IMR-90 (cell line): Measurements from ENCODE around the gene TBX20. TPM values are rescaled to one million over a fixed set of nuclear protein-coding genes. Genes with fewer than 3 reads are reported as not detected.
"Not testable (repeated sequence)": the region's sequence is repeated elsewhere in the genome, so short reads cannot be mapped to it uniquely, and the experiment has no call there.

ENCODE experiments used
- ATAC-seq: fragments of 200-7000 bp; cut with Tn5 transposase; 2 replicates; pipeline ENCODE4 v1.9.1; 2020; ENCODE audit warnings: low read depth, mild to moderate bottlenecking, moderate library complexity
- BruUV-seq: library from RNA; stranded (reverse); fragments of 400-500 nt; replicated peaks from 2 replicates; lab custom pipeline; 2021; lab: Mats Ljungman, UMichigan
- CTCF ChIA-PET: fragments of 300-600 bp; formaldehyde crosslinking; extraction: SDS; loops from one replicate; lab custom pipeline; 2021; ENCODE audit warnings: antibody characterized with exemption; lab: Yijun Ruan, JAX
- POLR2A ChIA-PET: fragments of 300-600 bp; sonication (Branson Sonifier 250); formaldehyde crosslinking; loops from one replicate; lab custom pipeline; 2022; ENCODE audit warnings: antibody characterized with exemption; ENCODE audit not compliant: unreplicated experiment; lab: Charles Lee
- DNase-seq: peaks from one replicate; pipeline ENCODE4 v3.0.0; 2013
- H2AFZ ChIP-seq: replicated peaks from 2 replicates; pipeline ENCODE3; 2013; ENCODE audit warnings: low read length, mild to moderate bottlenecking; ENCODE audit not compliant: poor library complexity
- H2AK5ac ChIP-seq: 2 replicates; pipeline ENCODE4 v1.6.1; 2013; ENCODE audit warnings: low read depth, low read length, inconsistent platforms
- H2AK9ac ChIP-seq: replicated peaks from 2 replicates; pipeline ENCODE3; 2013; ENCODE audit warnings: mild to moderate bottlenecking, low read depth, low read length, moderate library complexity; ENCODE audit not compliant: poor library complexity
- H2BK120ac ChIP-seq: 2 replicates; pipeline ENCODE4 v1.6.1; 2013; ENCODE audit warnings: low read depth, low read length, inconsistent platforms
- H2BK15ac ChIP-seq: 3 replicates; pipeline ENCODE4 v1.6.1; 2013; ENCODE audit warnings: low read depth, low read length, inconsistent platforms
- H2BK20ac ChIP-seq: 2 replicates; pipeline ENCODE4 v1.6.1; 2013; ENCODE audit warnings: low read depth, mild to moderate bottlenecking, inconsistent platforms, low read length, moderate library complexity
- H2BK5ac ChIP-seq: 2 replicates; pipeline ENCODE4 v1.6.1; 2013; ENCODE audit warnings: mild to moderate bottlenecking, low read depth, low read length, inconsistent platforms; ENCODE audit not compliant: poor library complexity, severe bottlenecking
- H3K14ac ChIP-seq: replicated peaks from 2 replicates; pipeline ENCODE4 v1.6.1; 2013; ENCODE audit warnings: low read depth, low read length, inconsistent platforms
- H3K18ac ChIP-seq: 2 replicates; pipeline ENCODE4 v1.6.1; 2013; ENCODE audit warnings: low read depth, low read length, control low read depth
- H3K23ac ChIP-seq: 2 replicates; pipeline ENCODE4 v1.6.1; 2013; ENCODE audit warnings: low read depth, low read length, inconsistent platforms
- H3K27ac ChIP-seq: 2 replicates; pipeline ENCODE4 v1.5.1; 2013; ENCODE audit warnings: mild to moderate bottlenecking, control low read depth, low read length; ENCODE audit not compliant: insufficient read depth
- H3K27me3 ChIP-seq: 2 replicates; pipeline ENCODE4 v1.6.1; 2013; ENCODE audit warnings: low read length; ENCODE audit not compliant: control insufficient read depth, insufficient read depth
- H3K36me3 ChIP-seq: 2 replicates; pipeline ENCODE4 v1.6.1; 2013; ENCODE audit warnings: low read length, mixed read lengths; ENCODE audit not compliant: control insufficient read depth, insufficient read depth
- H3K4ac ChIP-seq: 2 replicates; pipeline ENCODE4 v1.6.1; 2013; ENCODE audit warnings: low read depth, low read length, inconsistent platforms
- H3K4me1 ChIP-seq: 2 replicates; pipeline ENCODE4 v1.6.1; 2013; ENCODE audit warnings: low read length, mixed read lengths; ENCODE audit not compliant: control insufficient read depth, insufficient read depth
- H3K4me2 ChIP-seq: 2 replicates; pipeline ENCODE4 v1.6.1; 2013; ENCODE audit warnings: low read depth, mild to moderate bottlenecking, control low read depth, low read length, moderate library complexity
- H3K4me3 ChIP-seq: 2 replicates; pipeline ENCODE4 v1.5.1; 2013; ENCODE audit warnings: low read depth, mild to moderate bottlenecking, control low read depth, low read length, moderate library complexity; ENCODE audit not compliant: insufficient read depth
- H3K56ac ChIP-seq: 2 replicates; pipeline ENCODE4 v1.6.1; 2013; ENCODE audit warnings: low read length, inconsistent platforms; ENCODE audit not compliant: insufficient read depth; ENCODE audit errors: extremely low read depth
- H3K79me1 ChIP-seq, 2 experiments: 2 replicates each; pipeline ENCODE4 v1.6.1; 2013; ENCODE audit warnings: low read length in 2 of 2, inconsistent platforms in 1 of 2, low read depth in 1 of 2
- H3K9ac ChIP-seq: 2 replicates; pipeline ENCODE4 v1.6.1; 2013; ENCODE audit warnings: low read depth, low read length, control low read depth
- H3K9me1 ChIP-seq: 2 replicates; pipeline ENCODE4 v1.6.1; 2013; ENCODE audit warnings: low read length, inconsistent platforms; ENCODE audit not compliant: insufficient read depth
- H3K9me3 ChIP-seq: 2 replicates; pipeline ENCODE4 v1.6.1; 2013; ENCODE audit warnings: low read length; ENCODE audit not compliant: control insufficient read depth, insufficient read depth
- H4K20me1 ChIP-seq: 2 replicates; pipeline ENCODE4 v1.6.1; 2013; ENCODE audit warnings: low read length, inconsistent platforms; ENCODE audit not compliant: insufficient read depth
- H4K5ac ChIP-seq: 2 replicates; pipeline ENCODE4 v1.6.1; 2013; ENCODE audit warnings: mild to moderate bottlenecking, low read depth, low read length, control low read depth
- H4K8ac ChIP-seq, 2 experiments: 2 replicates each; pipeline ENCODE4 v1.6.1; 2013; ENCODE audit warnings: low read depth in 2 of 2, low read length in 2 of 2, control low read depth in 1 of 2, inconsistent platforms in 1 of 2
- H4K91ac ChIP-seq: 2 replicates; pipeline ENCODE4 v1.6.1; 2013; ENCODE audit warnings: low read depth, low read length, inconsistent platforms; ENCODE audit not compliant: insufficient read depth
- WGBS, 2 experiments: methylation state at CpG; one replicate each; pipeline versions ENCODE4 v1.1.5 to v1.1.7; 2013; ENCODE audit warnings: missing lambda C conversion rate in 2 of 2; ENCODE audit not compliant: insufficient read length in 1 of 2; ENCODE audit errors: extremely low coverage in 2 of 2; 5-methylcytosine and 5-hydroxymethylcytosine counted together
- dilution Hi-C: fragments of 300-500 bp; cut with HindIII; formaldehyde crosslinking; loops from one replicate; pipeline ENCODE4 v1.14.3; 2018; ENCODE audit warnings: low sequenced_read_pairs; ENCODE audit not compliant: unreplicated experiment
- in situ Hi-C: fragments of 300-500 bp; cut with MboI; formaldehyde crosslinking; loops from 3 replicates; pipeline ENCODE4 v1.14.3; 2019; ENCODE audit warnings: low sequenced_read_pairs, inconsistent platforms, mixed read lengths
- intact Hi-C: fragments of 100-400 bp; cut with micrococcal nuclease; formaldehyde crosslinking; loops from 2 replicates; pipeline ENCODE4 v1.10.0; 2022
- polyA plus RNA-seq, 3 experiments: library from polyadenylated mRNA; depleted of rRNA; stranded (reverse); fragments of >200 nt; gene quantifications; 2 replicates each; pipeline ENCODE4 v1.2.3, GENCODE V29; 2012; ENCODE audit warnings: low replicate concordance in 1 of 3
- total RNA-seq: library from RNA; depleted of rRNA; stranded (reverse); fragments of >200 nt; gene quantifications from 2 replicates; pipeline ENCODE4 v1.2.3, GENCODE V29; 2012

The TBX20 gene
- total and polyA plus RNA-seq, 2 of the 4 experiments (the other 2 are of a cell fraction), result 0.15 to 0.36 TPM

DNA sequence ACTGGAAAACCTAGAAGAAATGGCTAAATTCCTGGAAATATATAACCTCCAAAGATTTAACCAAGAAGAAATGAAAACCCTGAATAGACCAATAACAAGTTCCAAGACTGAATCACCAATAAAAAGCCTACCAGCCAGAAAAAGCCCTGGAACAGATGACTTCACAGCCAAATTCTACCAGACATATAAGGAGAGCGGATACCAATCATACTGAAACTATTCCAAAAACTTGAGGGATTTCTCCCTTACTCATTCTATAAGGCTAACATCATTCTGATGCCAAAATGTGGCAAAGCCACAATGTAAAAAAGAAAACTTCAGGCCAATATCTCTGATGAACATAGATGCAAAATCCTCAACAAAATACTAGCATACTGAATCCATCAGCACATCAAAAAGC lies 86.7 kb downstream of the TBX20 start:
- H3K56ac ChIP-seq, H3K79me1 ChIP-seq, H2BK120ac ChIP-seq, dilution Hi-C loops, H2BK5ac ChIP-seq, H2AK9ac ChIP-seq, H3K9ac ChIP-seq, H2AFZ ChIP-seq, H3K9me3 ChIP-seq, H3K4me1 ChIP-seq, H3K9me1 ChIP-seq, H2AK5ac ChIP-seq, POLR2A ChIA-PET, H3K27me3 ChIP-seq, H4K8ac ChIP-seq, H2BK20ac ChIP-seq, H3K4me3 ChIP-seq, H3K27ac ChIP-seq, H4K5ac ChIP-seq, H3K4ac ChIP-seq, H3K18ac ChIP-seq, BruUV-seq, H3K14ac ChIP-seq, intact Hi-C loops, H3K4me2 ChIP-seq, H2BK15ac ChIP-seq, DNase-seq, H4K20me1 ChIP-seq, H3K36me3 ChIP-seq, CTCF ChIA-PET, in situ Hi-C loops, H3K23ac ChIP-seq, H4K91ac ChIP-seq: not testable (repeated sequence)
- peak; percentile 51 for ATAC-seq
- WGBS, 2 experiments, result no CpG with 5 or more reads among the region's 1 CpG

DNA sequence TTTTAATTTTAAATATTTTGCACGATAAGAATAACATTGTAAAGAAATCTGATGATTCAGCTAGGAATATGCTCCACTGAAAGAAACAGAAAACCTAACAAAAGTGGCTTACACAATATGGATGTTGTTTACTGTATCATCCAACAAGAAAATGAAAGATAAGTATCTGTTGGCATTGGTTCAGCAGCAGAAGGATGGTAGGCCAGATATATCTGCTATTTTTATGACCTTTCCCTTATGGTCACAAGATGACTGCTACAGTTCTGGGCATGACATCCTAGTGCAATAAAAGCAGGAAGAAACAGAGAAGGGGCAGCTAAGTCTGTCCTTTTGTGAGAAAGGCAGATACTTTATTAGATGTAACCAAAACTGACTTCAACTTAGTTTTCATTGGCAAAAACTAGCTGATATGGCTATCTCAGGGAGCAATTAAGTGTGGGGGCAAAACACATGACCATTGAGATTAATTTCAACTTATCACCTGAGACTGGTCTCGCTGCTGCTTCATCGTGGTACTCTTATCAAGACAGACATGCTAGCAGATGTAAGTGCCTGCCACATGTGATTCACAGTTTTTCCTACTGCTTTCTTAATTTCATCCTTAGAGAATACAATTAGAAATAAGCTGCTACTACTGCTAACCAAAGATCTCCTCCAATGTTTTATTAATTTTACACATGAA lies 92.7 kb downstream of the TBX20 start:
- CTCF ChIA-PET, H3K9me1 ChIP-seq, dilution Hi-C loops, H3K9ac ChIP-seq, H4K8ac ChIP-seq, H3K4me1 ChIP-seq, H3K36me3 ChIP-seq, H3K27me3 ChIP-seq, H3K4ac ChIP-seq, H3K4me2 ChIP-seq, H2BK5ac ChIP-seq, H3K56ac ChIP-seq, H2BK15ac ChIP-seq, H3K18ac ChIP-seq, H2BK20ac ChIP-seq, H3K4me3 ChIP-seq, H2AK9ac ChIP-seq, intact Hi-C loops, H2BK120ac ChIP-seq, H4K91ac ChIP-seq, H3K14ac ChIP-seq, H3K79me1 ChIP-seq, H3K23ac ChIP-seq, H4K5ac ChIP-seq, H3K9me3 ChIP-seq, BruUV-seq, H2AFZ ChIP-seq, in situ Hi-C loops, POLR2A ChIA-PET, H4K20me1 ChIP-seq, ATAC-seq, DNase-seq, H2AK5ac ChIP-seq, H3K27ac ChIP-seq: not testable (repeated sequence)
- WGBS, 2 experiments, result no CpG with 5 or more reads among the region's 3 CpGs
